Globus pallidus (tissue), 1 donor: ENCODE results near the gene ALG13.
"Not testable (repeated sequence)": the region's sequence is repeated elsewhere in the genome, so short reads cannot be mapped to it uniquely, and the experiment has no call there.

Source experiments
- DNase-seq: peaks from one replicate; pipeline ENCODE4 v3.0.0-alpha.2; 2015; ENCODE audit warnings: low spot score

The ALG13 gene

GRCh38 chrX:111680988-111681779 is at the start of gene ALG13:
TSS of gene ALG13 (plus strand) at chrX:111681170. CDS start at chrX:111681219, 49 bp downstream.
- peak; percentile 85 for DNase-seq

- no peak for DNase-seq
Measured at GRCh38 chrX:111634823-111635729, 45.9 kb upstream of the ALG13 start.

GRCh38 chrX:111641969-111642368 is 39.0 kb upstream of the ALG13 start:
- no peak for DNase-seq

DNA sequence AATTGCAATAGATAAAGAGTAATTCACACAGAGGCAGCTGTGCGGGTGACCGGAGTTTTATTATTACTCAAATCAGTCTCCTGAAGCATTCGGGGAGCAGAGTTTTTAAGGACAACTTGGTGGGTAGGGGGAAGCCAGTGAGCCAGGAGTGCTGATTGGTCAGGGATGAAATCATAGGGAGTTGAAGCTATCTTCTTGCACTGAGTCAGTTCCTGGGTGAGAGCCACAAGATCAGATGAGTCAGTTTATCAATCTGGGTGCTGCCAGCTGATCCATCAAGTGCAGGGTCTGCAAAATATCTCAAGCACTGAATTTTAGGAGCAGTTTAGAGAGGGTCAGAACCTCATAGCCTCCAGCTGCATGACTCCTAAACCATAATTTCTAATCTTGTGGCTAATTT is 35.8 kb upstream of the ALG13 start:
- not testable (repeated sequence) for DNase-seq

DNA sequence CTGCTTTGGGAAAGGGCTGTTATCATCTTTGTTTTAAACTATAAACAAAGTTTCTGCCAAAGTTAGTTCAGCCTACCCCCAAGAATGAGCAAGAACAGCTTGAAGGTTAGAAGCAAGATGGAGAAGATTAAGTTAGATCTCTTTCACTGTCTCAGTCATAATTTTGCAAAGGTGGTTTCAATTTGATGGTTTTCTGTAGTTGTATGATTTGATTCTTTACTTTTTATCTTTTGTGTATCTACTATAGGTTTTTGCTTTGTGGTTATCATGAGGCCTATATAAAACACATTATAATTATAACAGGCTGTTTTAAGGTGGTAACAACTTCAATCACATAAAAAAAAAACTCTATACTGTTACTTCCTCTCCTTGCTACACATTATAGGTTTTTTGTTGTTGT is 35.4 kb upstream of the ALG13 start:
- DNase-seq: no peak

GRCh38 chrX:111646515-111646914 is 34.5 kb upstream of the ALG13 start:
- no peak for DNase-seq

- no peak for DNase-seq
Measured at GRCh38 chrX:111648802-111649201, 32.2 kb upstream of the ALG13 start.

GRCh38 chrX:111649638-111650037 is 31.3 kb upstream of the ALG13 start:
- no peak for DNase-seq

- no peak for DNase-seq
Measured at GRCh38 chrX:111650845-111651244, 30.1 kb upstream of the ALG13 start.

DNA sequence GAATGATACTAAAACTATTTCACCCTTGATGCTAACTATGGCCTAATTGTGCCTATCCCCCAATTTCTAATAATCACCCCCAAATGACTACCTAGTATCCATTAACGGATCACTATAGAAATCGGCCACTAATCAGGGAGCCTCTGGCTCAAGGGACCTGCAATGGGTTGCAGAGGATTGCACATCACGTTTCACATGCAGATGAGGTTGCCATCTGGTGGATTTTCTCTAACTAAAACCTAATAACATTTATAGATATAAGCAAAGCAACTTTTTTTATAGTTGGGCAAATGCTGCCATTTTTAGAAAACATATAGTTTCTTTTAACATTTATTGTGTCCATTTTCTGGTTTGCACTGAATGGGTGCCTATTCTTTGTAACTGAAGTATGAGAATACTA is 28.3 kb upstream of the ALG13 start:
- DNase-seq: no peak

DNA sequence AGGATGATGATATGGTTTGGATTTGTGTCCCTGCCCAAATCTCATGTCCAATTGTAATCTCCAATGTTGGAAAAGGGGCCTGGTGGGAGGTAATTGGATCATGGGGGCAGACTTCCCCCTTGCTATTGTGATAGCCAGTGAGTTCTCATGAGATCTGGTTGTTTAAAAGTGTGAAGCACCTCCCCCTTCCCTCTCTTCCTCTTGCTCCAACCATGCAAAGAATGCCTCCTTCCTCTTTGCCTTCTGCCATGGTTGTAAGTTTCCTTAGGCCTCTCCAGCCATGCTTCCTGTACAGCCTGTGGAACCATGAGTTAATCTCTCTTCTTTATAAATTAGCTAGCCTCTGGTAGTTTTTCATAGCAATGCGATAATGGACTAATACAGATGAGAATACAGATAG is 19.7 kb upstream of the ALG13 start:
- no peak for DNase-seq

DNA sequence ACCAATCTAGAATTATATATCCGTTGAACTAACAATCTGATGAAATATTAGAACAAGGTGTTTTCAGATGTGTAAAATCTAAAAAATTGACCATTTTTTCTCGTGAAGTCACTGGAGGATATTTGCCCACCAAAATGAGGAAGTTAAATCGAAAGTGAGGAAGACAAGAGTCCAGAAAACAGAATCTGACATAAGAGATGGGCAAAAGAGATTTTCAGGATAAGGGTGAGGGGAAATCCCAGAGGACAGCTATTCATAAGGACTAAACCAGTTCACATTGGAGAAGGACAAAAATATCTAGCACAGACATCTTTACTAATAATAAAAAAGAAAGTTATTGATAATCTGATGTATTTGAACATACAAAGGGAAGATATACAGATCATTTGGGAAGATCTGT is 18.7 kb upstream of the ALG13 start:
- DNase-seq: no peak

DNA sequence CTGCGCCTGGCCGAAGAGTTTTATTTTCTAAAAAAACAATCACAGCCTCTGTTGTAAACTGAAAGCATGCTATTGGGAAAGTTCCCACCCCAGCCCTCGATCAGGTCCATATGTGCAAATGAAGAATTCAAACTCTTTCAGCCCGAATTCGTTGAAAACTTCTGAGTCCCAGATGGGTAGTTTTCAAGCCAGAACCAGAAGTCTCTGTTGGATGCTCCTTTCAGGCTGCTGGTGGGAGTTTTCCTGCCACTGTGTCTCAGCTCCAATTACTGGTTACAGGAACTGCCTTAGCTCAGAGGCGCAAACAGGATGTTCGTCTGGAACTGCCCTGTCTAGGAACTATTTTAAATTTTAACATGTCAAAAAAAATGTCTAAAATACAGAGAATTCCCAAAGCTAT is 9.3 kb upstream of the ALG13 start:
- no peak for DNase-seq

- no peak for DNase-seq
Measured at GRCh38 chrX:111687305-111687704, 6.3 kb downstream of the ALG13 start.

DNA sequence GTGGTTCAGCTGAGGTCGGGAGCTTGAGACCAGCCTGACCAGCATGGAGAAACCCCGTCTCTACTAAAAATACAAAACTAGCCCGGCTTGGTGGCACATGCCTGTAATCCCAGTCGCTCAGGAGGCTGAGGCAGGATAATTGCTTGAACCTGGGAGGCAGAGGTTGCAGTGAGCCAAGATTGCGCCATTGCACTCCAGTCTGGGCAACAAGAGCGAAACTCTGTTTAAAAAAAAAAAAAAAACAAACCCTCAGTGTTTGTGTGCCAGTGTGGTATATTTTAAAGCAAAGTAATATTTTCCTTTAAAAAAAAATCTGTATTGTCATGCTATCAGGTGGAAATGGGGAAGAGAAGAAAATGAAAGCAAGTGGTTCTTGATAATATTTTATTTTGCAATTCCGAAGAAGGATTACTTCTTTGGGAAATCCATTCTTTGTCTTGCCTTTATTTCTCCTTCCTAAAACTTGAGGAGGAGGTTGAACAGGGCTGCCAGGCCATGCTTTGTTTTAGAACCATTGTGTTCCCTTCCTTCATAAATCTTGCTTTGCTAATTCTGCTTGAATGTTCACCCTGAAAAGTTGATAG is 14.4 kb downstream of the ALG13 start:
- no peak for DNase-seq

- peak; percentile 3 for DNase-seq
Measured at GRCh38 chrX:111719426-111720210, 38.6 kb downstream of the ALG13 start.

DNA sequence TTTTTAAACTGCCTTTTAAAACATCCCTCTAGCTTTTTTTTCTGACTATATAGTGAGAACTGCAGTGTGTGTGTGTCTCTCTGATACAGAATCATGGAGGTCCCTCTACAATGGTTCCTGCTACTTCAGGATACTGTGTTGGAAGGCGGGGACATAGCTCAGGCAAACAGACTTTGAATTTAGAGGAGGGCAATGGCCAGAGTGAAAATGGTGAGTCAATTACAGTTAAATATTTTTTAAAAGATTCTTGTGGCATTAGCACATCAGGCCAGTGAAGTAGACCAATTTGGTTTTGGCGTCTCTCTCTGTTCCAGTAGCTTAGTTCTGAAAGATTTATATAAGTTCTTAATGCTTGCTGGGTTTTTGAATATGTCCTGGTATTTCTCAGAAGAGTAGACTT is 47.1 kb downstream of the ALG13 start:
- DNase-seq: no peak

GRCh38 chrX:111731351-111731750 is 50.4 kb downstream of the ALG13 start:
- DNase-seq: no peak

GRCh38 chrX:111736571-111736970 is 55.6 kb downstream of the ALG13 start:
- DNase-seq: no peak

- DNase-seq: no peak
Measured at GRCh38 chrX:111742018-111742417, 61.0 kb downstream of the ALG13 start.

DNA sequence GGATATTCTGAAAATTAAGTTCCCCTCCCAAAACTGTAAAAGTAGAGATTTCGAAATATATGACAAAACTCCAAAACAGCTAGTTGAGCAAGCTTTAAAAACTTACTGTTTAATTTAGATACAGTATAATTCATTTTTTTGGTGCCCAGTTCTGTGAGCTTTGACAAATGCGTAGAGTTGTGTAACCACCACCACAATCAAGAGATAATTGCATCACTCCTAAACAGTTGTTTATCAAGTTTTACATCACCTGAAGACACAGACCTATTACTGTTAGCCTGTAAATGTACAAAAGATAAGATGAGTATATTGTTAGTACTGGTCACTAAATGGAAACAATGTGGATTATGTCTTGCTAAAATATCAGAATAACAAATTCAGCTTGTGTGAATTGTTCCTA is 62.3 kb downstream of the ALG13 start:
- no peak for DNase-seq

- DNase-seq: no peak
Measured at GRCh38 chrX:111756486-111756885, 75.5 kb downstream of the ALG13 start.
